Naive B cell (primary cell): ENCODE data around the gene TTBK1. TPM values are rescaled to one million over a fixed set of nuclear protein-coding genes. Genes with fewer than 3 reads are reported as not detected.
"Not testable (repeated sequence)": the region's sequence is repeated elsewhere in the genome, so short reads cannot be mapped to it uniquely, and the experiment has no call there.

ENCODE experiments used
- ATAC-seq, 2 donors: fragments of 150-1000 bp; cut with Tn5 transposase; 2 replicates each; pipeline ENCODE4 v1.10.0; 2021; ENCODE audit warnings: low read depth in 2 of 2, mild to moderate bottlenecking in 2 of 2, moderate library complexity in 2 of 2
- DNase-seq: peaks from one replicate; pipeline ENCODE4 v3.0.0; 2022
- H3K27ac Mint-ChIP-seq, 6 donors: one replicate each; pipeline ENCODE4 v1.8.0; 2020 to 2022; ENCODE audit warnings: mild to moderate bottlenecking in 6 of 6, mixed read lengths in 6 of 6, moderate library complexity in 5 of 6, inconsistent platforms in 2 of 6
- H3K27me3 Mint-ChIP-seq, 3 donors: one replicate each; pipeline ENCODE4 v1.8.0; 2021 to 2022; ENCODE audit warnings: mixed read lengths in 3 of 3, mild to moderate bottlenecking in 1 of 3
- H3K36me3 Mint-ChIP-seq, 2 donors: one replicate each; pipeline ENCODE4 v1.8.0; 2020 to 2022; ENCODE audit warnings: mixed read lengths in 2 of 2, inconsistent platforms in 1 of 2, mild to moderate bottlenecking in 1 of 2
- H3K4me1 Mint-ChIP-seq, 3 donors: one replicate each; pipeline ENCODE4 v1.8.0; 2020 to 2022; ENCODE audit warnings: mixed read lengths in 3 of 3, inconsistent platforms in 1 of 3, mild to moderate bottlenecking in 1 of 3, moderate library complexity in 1 of 3
- H3K4me3 Mint-ChIP-seq, 8 donors: one replicate each; pipeline ENCODE4 v1.8.0; 2020 to 2022; ENCODE audit warnings: mild to moderate bottlenecking in 8 of 8, mixed read lengths in 8 of 8, moderate library complexity in 8 of 8, inconsistent platforms in 2 of 8
- H3K9me3 Mint-ChIP-seq, 7 donors: one replicate each; pipeline ENCODE4 v1.8.0; 2020 to 2022; ENCODE audit warnings: mixed read lengths in 7 of 7, mild to moderate bottlenecking in 5 of 7, inconsistent platforms in 2 of 7, moderate library complexity in 1 of 7
- polyA plus RNA-seq, 6 donors: library from polyadenylated mRNA; unstranded; fragments of 300-500 nt; fragmentation: Illumina TruSeq; gene quantifications; one replicate each; pipeline ENCODE4 v1.2.3, GENCODE V29; 2021; ENCODE audit warnings: low read depth in 6 of 6

The TTBK1 gene
- polyA plus RNA-seq, 6 donors from 2014 or later: not detected

- H3K36me3 Mint-ChIP-seq: no peaks in the 10 kb centered on the region
- no peak overlapping the region for H3K27ac Mint-ChIP-seq
- H3K4me3 Mint-ChIP-seq: no peak overlapping the region
- H3K27me3 Mint-ChIP-seq: peaks cover 5 to 16% (median 14%) of the 10 kb centered on the region in 3 donors
- H3K9me3 Mint-ChIP-seq: no peaks in the 10 kb centered on the region
- DNase-seq: no peak
- peaks cover 0 to under 1% (median 0%) of the 10 kb centered on the region in 3 donors for H3K4me1 Mint-ChIP-seq
- no peak for ATAC-seq
Observed at GRCh38 chr6:43293698-43294097, 50.4 kb downstream of the TTBK1 start.

- Mint-ChIP-seq H3K4me1 (peaks cover 0 to 4% (median 0%) of the 10 kb centered on the region in 3 donors), H3K9me3 (no peaks in the 10 kb centered on the region), H3K4me3 (no peak overlapping the region), H3K27ac (no peak overlapping the region), H3K36me3 (no peaks in the 10 kb centered on the region), H3K27me3 (peaks cover 5 to 16% (median 14%) of the 10 kb centered on the region in 3 donors)
- no peak for ATAC-seq
- no peak for DNase-seq
Observed at GRCh38 chr6:43294536-43294935, 51.3 kb downstream of the TTBK1 start.

GRCh38 chr6:43295456-43295855, 52.2 kb downstream of the TTBK1 start:
- Mint-ChIP-seq H3K4me3 (no peak overlapping the region), H3K36me3 (no peaks in the 10 kb centered on the region), H3K4me1 (peaks cover 6 to 10% (median 7%) of the 10 kb centered on the region in 3 donors), H3K27me3 (peaks cover 9 to 16% (median 10%) of the 10 kb centered on the region in 3 donors), H3K27ac (no peak overlapping the region), H3K9me3 (no peaks in the 10 kb centered on the region)
- ATAC-seq (no peak), DNase-seq (no peak)

DNA sequence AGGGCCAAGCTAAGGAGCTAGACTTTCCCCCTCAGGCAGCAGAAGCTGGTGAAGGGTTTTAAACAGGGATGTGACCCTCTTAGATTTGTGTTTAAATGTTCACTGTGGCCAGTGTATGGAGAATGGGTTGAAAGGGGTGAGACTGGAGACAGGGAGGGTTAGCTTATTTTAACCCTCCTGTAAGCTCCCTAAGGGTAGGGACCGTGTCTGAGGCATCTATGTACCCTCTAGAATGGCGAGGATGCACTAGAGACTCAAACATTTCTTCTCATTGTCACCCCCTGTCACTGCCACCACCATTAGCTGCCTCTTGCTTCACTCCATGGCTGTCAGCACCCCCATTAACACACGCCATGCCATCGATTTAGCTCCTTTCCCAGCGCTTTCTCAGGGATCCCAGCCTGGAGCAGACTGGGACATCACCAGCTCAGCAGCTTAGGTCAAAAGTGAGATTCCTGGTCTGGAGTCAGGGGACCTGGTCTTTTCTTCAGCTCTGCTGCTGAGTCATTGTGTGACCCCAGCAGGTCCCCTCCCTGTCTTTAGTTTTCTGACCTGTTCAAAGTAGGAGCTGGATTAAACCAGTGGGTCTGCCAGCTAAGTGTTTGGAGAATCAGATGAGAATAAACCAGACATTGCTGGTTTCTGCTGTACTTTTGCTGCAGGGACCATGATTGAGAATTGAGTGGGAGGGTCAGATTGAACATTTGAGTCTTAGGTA, 53.7 kb downstream of the TTBK1 start:
- Mint-ChIP-seq H3K27ac (peak overlapping the region in 1 of 6 donors; percentile 82), H3K4me3 (no peak overlapping the region), H3K27me3 (peaks cover 7 to 16% (median 9%) of the 10 kb centered on the region in 3 donors), H3K4me1 (peaks cover 7 to 18% (median 9%) of the 10 kb centered on the region in 3 donors), H3K9me3 (no peaks in the 10 kb centered on the region), H3K36me3 (no peaks in the 10 kb centered on the region)
- no peak for DNase-seq
- ATAC-seq: no peak

DNA sequence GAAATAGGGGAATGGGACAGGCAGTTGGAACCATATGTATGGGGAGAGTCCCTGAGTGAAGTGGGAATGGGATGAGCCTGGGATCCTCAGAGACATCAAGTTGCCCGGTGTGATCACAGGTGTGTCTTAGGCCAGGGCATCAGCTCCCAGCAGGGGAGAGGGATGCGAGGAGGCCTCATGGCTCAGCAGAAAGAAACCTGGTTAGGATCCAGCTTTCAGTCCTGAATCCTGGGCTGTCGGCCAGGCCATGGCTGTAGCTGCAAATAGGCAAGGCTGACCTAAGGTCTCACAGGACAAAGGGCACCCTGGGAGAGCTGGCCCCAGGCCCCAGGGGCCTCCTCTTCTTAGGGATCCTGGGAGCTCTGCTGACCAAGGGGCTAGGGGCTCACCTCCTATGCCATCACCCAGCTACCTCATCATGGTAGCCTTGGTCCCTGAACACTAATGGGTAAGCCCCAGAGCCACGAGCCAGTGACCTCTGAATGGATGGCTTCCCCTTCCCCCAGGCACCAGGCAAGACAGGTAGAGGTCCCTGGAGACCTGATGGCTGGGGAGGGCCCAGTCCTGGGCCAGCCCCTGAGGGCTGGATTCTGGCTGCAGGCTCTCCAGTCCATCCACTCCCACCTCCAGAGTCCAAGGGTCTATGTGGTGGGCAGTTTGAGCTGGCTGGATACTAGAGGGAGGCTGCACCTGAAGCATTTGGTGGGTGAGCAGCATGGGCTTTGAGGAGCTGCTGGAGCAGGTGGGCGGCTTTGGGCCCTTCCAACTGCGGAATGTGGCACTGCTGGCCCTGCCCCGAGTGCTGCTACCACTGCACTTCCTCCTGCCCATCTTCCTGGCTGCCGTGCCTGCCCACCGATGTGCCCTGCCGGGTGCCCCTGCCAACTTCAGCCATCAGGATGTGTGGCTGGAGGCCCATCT, 54.6 kb downstream of the TTBK1 start, which contains the start of gene SLC22A7:
TSS of gene SLC22A7 (plus strand) at position 617 of the 921 bp plus-strand sequence. CDS start at position 716, 99 bp downstream.
- Mint-ChIP-seq H3K4me3 (no peak within 1 kb of the TSS), H3K27me3 (peaks cover 7 to 10% (median 9%) of the 10 kb centered on the region in 3 donors), H3K36me3 (no peaks in the 10 kb centered on the region), H3K27ac (peak within 1 kb of the TSS in 2 of 6 donors; percentile 75 to 82), H3K9me3 (no peaks in the 10 kb centered on the region), H3K4me1 (peaks cover 7 to 18% (median 9%) of the 10 kb centered on the region in 3 donors)
- DNase-seq (no peak), ATAC-seq (no peak)

- Mint-ChIP-seq H3K27me3 (peaks cover 7 to 9% (median 9%) of the 10 kb centered on the region in 3 donors), H3K4me3 (no peak overlapping the region), H3K9me3 (no peaks in the 10 kb centered on the region), H3K36me3 (no peaks in the 10 kb centered on the region), H3K4me1 (peaks cover 7 to 19% (median 9%) of the 10 kb centered on the region in 3 donors), H3K27ac (peak overlapping the region in 1 of 6 donors; percentile 75)
- no peak for DNase-seq
- ATAC-seq: no peak
Observed at GRCh38 chr6:43298565-43299337, 55.5 kb downstream of the TTBK1 start.

GRCh38 chr6:43299338-43300293, 56.3 kb downstream of the TTBK1 start:
- Mint-ChIP-seq H3K27me3 (peaks cover 7 to 9% (median 9%) of the 10 kb centered on the region in 3 donors), H3K27ac (peak overlapping the region in 3 of 6 donors; percentile 26 to 85 (median 36)), H3K36me3 (no peaks in the 10 kb centered on the region), H3K4me1 (peaks cover 7 to 20% (median 9%) of the 10 kb centered on the region in 3 donors), H3K9me3 (no peaks in the 10 kb centered on the region), H3K4me3 (no peak overlapping the region)
- no peak for DNase-seq
- ATAC-seq: peak; percentile 27 to 56

- ATAC-seq: no peak
Observed at GRCh38 chr6:43301081-43301870, 58.0 kb downstream of the TTBK1 start.

GRCh38 chr6:43302126-43302525, 58.8 kb downstream of the TTBK1 start:
- no peak overlapping the region for H3K4me3 Mint-ChIP-seq
- H3K4me1 Mint-ChIP-seq: peaks cover 9 to 38% (median 20%) of the 10 kb centered on the region in 3 donors
- H3K9me3 Mint-ChIP-seq: no peaks in the 10 kb centered on the region
- DNase-seq (no peak), ATAC-seq (no peak)
- peak overlapping the region in 1 of 6 donors; percentile 61 for H3K27ac Mint-ChIP-seq
- H3K36me3 Mint-ChIP-seq: no peaks in the 10 kb centered on the region
- H3K27me3 Mint-ChIP-seq: peaks cover 0 to 7% (median under 1%) of the 10 kb centered on the region in 3 donors

More at GRCh38 chr6:43301081-43301870, 58.0 kb downstream of the TTBK1 start:
- DNase-seq: no peak
- H3K4me1 Mint-ChIP-seq: peaks cover 7 to 29% (median 12%) of the 10 kb centered on the region in 3 donors
- no peaks in the 10 kb centered on the region for H3K36me3 Mint-ChIP-seq
- H3K9me3 Mint-ChIP-seq: no peaks in the 10 kb centered on the region
- H3K4me3 Mint-ChIP-seq: no peak overlapping the region
- peaks cover 7 to 8% (median 8%) of the 10 kb centered on the region in 3 donors for H3K27me3 Mint-ChIP-seq
- no peak overlapping the region for H3K27ac Mint-ChIP-seq

GRCh38 chr6:43303006-43303405, 59.7 kb downstream of the TTBK1 start:
- peaks cover 18 to 47% (median 23%) of the 10 kb centered on the region in 3 donors for H3K4me1 Mint-ChIP-seq
- H3K27ac Mint-ChIP-seq, ATAC-seq, H3K9me3 Mint-ChIP-seq, H3K36me3 Mint-ChIP-seq, H3K4me3 Mint-ChIP-seq, H3K27me3 Mint-ChIP-seq, DNase-seq: not testable (repeated sequence)

DNA sequence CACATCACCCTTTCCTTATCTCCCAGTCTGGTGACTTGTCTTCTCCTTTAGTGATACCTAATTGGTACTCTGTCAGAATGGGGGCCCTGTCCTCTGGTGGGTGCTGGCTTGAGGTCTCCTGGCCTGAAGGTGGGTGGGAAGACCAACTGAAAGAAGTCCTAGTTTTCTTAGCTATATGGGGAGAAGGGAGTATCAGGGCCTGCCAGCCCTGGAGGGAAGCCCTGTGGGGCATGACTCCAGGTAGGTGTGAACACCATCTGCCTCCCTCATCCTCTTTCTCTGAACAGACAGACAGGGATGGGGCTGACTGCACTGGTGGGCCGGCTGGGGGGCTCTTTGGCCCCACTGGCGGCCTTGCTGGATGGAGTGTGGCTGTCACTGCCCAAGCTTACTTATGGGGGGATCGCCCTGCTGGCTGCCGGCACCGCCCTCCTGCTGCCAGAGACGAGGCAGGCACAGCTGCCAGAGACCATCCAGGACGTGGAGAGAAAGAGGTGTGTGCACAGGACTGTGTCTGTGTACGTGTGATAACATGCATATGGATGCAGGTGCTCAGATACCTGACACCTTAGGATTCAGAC, 60.6 kb downstream of the TTBK1 start:
- DNase-seq (no peak), ATAC-seq (no peak)
- Mint-ChIP-seq H3K27me3 (peaks cover 0 to 7% (median 0%) of the 10 kb centered on the region in 3 donors), H3K4me3 (no peak overlapping the region), H3K27ac (peak overlapping the region in 2 of 6 donors; percentile 11 to 22), H3K9me3 (no peaks in the 10 kb centered on the region), H3K36me3 (no peaks in the 10 kb centered on the region), H3K4me1 (peaks cover 23 to 53% (median 26%) of the 10 kb centered on the region in 3 donors)
